KMS-11 (cell line): ENCODE data around the gene DUSP22.

Experiments used
- H2AFZ ChIP-seq: fragments of 200-600 bp; sonication (generic); 2 replicates; pipeline ENCODE4 v1.6.1; 2016; ENCODE audit warnings: antibody characterized with exemption, mixed run types, low read depth
- H3K27ac ChIP-seq: fragments of 200-600 bp; sonication (generic); 2 replicates; pipeline ENCODE4 v1.6.1; 2016; ENCODE audit warnings: mild to moderate bottlenecking, mixed run types
- H3K27me3 ChIP-seq: fragments of 200-600 bp; sonication (generic); 2 replicates; pipeline ENCODE4 v1.6.1; 2017; ENCODE audit warnings: mild to moderate bottlenecking, low read depth, mixed run types, moderate library complexity; ENCODE audit not compliant: insufficient read depth
- H3K36me3 ChIP-seq: fragments of 200-600 bp; sonication (generic); 2 replicates; pipeline ENCODE4 v1.6.1; 2017; ENCODE audit warnings: mild to moderate bottlenecking, mixed run types; ENCODE audit not compliant: insufficient read depth
- H3K4me1 ChIP-seq: fragments of 200-600 bp; sonication (generic); 2 replicates; pipeline ENCODE4 v1.6.1; 2016; ENCODE audit warnings: mild to moderate bottlenecking, low read depth, mixed run types; ENCODE audit not compliant: poor library complexity, severe bottlenecking
- H3K4me2 ChIP-seq: fragments of 200-600 bp; sonication (generic); 2 replicates; pipeline ENCODE4 v1.7.0; 2016; ENCODE audit warnings: mild to moderate bottlenecking, mixed run types
- H3K4me3 ChIP-seq: fragments of 200-600 bp; sonication (generic); IDR thresholded peaks from 2 replicates; pipeline ENCODE4 v1.6.1; 2017; ENCODE audit warnings: low read depth, low read length, mixed read lengths; ENCODE audit not compliant: insufficient read depth
- H3K79me2 ChIP-seq: fragments of 200-600 bp; sonication (generic); 2 replicates; pipeline ENCODE4 v1.6.1; 2016; ENCODE audit warnings: low read depth, mixed run types; ENCODE audit not compliant: insufficient read depth
- H3K9ac ChIP-seq: fragments of 200-600 bp; sonication (generic); 2 replicates; pipeline ENCODE4 v1.6.1; 2016; ENCODE audit warnings: mild to moderate bottlenecking, mixed run types
- H4K20me1 ChIP-seq: fragments of 200-600 bp; sonication (generic); 2 replicates; pipeline ENCODE4 v1.6.1; 2016; ENCODE audit warnings: mild to moderate bottlenecking, mixed run types; ENCODE audit not compliant: insufficient read depth
- CTCF ChIP-seq: fragments of 200-600 bp; sonication (generic); conservative IDR thresholded peaks from 2 replicates; pipeline ENCODE4 v1.6.1; 2017; ENCODE audit warnings: low read depth, mild to moderate bottlenecking, antibody characterized with exemption, low read length, moderate library complexity, mixed read lengths

The DUSP22 gene

GRCh38 chr6:341914-342831 lies 49.9 kb downstream of the DUSP22 start:
- Histone ChIP-seq H3K4me3 (no peak overlapping the region), H3K4me1 (peaks cover 35% of the 10 kb centered on the region), H3K27me3 (no peaks in the 10 kb centered on the region), H3K4me2 (no peak overlapping the region), H3K27ac (no peak overlapping the region), H3K36me3 (peaks cover 6% of the 10 kb centered on the region; the same call in 1 of the 2 replicates), H3K9ac (no peak overlapping the region), H2AFZ (no peak overlapping the region), H3K79me2 (0 out of 2 replicates have a peak, but pooled peaks cover 6% of the 10 kb centered on the region), H4K20me1 (no peaks in the 10 kb centered on the region)
- TF ChIP-seq CTCF, result no peak

GRCh38 chr6:342832-343179 lies 50.5 kb downstream of the DUSP22 start:
- peaks cover 6% of the 10 kb centered on the region; the same call in 1 of the 2 replicates for H3K36me3 ChIP-seq
- no peak overlapping the region for H3K4me2 ChIP-seq
- 0 out of 2 replicates have a peak, but pooled peaks cover 6% of the 10 kb centered on the region for H3K79me2 ChIP-seq
- H2AFZ ChIP-seq, result no peak overlapping the region
- H3K4me3 ChIP-seq, result no peak overlapping the region
- no peak overlapping the region for H3K9ac ChIP-seq
- no peaks in the 10 kb centered on the region for H4K20me1 ChIP-seq
- H3K27me3 ChIP-seq, result no peaks in the 10 kb centered on the region
- H3K4me1 ChIP-seq, result peaks cover 29% of the 10 kb centered on the region
- no peak overlapping the region for H3K27ac ChIP-seq
- TF ChIP-seq CTCF, result no peak

DNA sequence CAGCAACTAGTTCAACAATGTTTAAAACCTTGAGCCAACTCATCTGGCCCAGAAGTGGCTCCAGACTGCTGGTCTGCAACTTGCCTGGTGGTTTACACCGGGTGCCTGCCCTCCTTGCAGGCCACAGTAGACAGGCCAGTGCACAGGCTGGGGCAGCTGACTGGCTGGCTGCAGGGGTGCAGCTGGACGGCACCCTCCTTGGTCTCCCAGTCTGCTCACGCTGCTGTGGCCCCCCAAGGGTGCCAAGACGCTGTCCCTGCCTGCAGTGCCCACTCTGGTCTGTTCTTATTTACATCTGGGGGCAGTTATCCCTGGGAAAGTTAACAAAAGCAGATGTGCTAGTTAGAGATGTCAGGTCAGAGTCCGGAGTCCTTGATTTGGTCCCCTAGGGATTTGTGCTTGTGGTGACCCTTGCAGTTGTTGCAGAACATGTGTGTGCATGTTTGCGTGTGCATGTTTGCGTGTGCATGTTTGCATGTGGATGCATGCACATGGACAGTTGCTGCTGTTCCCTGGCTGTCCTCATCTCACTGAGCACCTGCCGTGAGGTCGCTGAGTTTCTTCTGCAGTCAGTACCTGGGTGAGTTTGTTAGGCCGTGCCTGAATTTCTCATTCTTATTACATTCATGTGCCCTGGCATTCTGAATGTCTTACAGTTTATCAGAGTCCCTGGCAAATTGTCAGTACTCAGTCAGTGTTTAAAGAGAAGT lies 51.1 kb downstream of the DUSP22 start:
- H3K9ac ChIP-seq, result no peak overlapping the region
- no peak overlapping the region for H3K4me2 ChIP-seq
- H3K4me3 ChIP-seq, result no peak overlapping the region
- 0 out of 2 replicates have a peak, but pooled peaks cover 6% of the 10 kb centered on the region for H3K79me2 ChIP-seq
- no peak for TF ChIP-seq CTCF
- no peaks in the 10 kb centered on the region for H4K20me1 ChIP-seq
- H3K4me1 ChIP-seq, result peaks cover 23% of the 10 kb centered on the region
- H3K27ac ChIP-seq, result no peak overlapping the region
- no peak overlapping the region for H2AFZ ChIP-seq
- H3K36me3 ChIP-seq, result peaks cover 7% of the 10 kb centered on the region; the same call in 1 of the 2 replicates
- no peaks in the 10 kb centered on the region for H3K27me3 ChIP-seq

DNA sequence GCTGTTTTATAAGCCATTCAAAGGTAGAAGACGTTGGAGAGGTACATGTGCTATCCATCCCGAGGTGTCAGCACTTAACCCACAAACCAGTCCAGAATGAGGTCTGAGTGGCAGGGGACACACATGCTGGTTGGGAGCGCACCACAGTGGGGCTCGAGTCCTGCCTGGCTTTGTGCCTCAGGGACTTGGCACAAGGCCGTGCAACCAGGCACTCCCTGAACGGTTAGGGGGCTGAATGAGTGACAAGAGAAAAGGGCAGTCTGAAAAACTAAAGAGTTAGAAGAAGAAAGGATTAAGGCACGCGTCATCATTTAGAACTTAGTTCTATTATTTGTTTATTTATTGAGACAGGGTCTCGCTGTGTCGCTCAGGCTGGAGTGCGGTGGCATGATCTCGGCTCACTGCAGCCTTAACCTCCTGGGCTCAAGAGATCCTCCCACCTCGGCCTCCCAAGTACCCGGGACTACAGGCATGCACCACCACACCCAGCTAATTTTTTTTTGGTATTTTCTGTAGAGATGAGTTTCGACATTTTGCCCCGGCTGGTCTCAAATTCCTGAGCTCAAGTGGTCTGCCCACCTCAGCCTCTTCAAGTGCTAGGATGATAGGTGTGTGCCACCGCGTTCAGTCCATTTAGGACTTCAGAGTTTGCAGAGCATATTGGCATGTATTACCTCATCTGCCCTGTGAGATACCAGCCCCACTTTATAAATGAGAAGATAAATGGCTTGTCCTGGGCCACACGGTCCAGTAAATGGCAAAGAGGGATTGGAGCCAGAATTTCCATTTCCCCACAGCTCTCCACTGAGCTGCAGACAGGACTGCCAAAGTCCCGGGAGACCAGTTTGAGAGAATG lies 51.9 kb downstream of the DUSP22 start:
- H3K4me1 ChIP-seq, result peaks cover 15% of the 10 kb centered on the region
- TF ChIP-seq CTCF, result no peak
- no peak overlapping the region for H3K9ac ChIP-seq
- peaks cover 14% of the 10 kb centered on the region; the same call in 1 of the 2 replicates for H3K36me3 ChIP-seq
- H3K27me3 ChIP-seq, result no peaks in the 10 kb centered on the region
- H4K20me1 ChIP-seq, result no peaks in the 10 kb centered on the region
- no peak overlapping the region for H3K27ac ChIP-seq
- no peak overlapping the region for H3K4me2 ChIP-seq
- 0 out of 2 replicates have a peak, but pooled peaks cover 6% of the 10 kb centered on the region for H3K79me2 ChIP-seq
- H2AFZ ChIP-seq, result no peak overlapping the region
- no peak overlapping the region for H3K4me3 ChIP-seq
